WTC11 (cell line): ENCODE data around the gene RBM48. TPM values are rescaled to one million over a fixed set of nuclear protein-coding genes. Genes with fewer than 3 reads are reported as not detected.

Experiments
- ATAC-seq: fragments of 200-7000 bp; cut with Tn5 transposase; 2 replicates; pipeline ENCODE4 v1.10.0; 2021; ENCODE audit warnings: mild to moderate bottlenecking, moderate library complexity
- CTCF ChIA-PET: fragments of 300-600 bp; sonication (Branson Sonifier 250); formaldehyde crosslinking; loops from one replicate; lab custom pipeline; 2021; ENCODE audit warnings: antibody characterized with exemption; lab: Charles Lee
- POLR2A ChIA-PET: fragments of 350-600 bp; sonication (Branson Sonifier 250); formaldehyde crosslinking; loops from one replicate; lab custom pipeline; 2021; ENCODE audit warnings: antibody characterized with exemption; lab: Charles Lee
- DNase-seq: peaks from one replicate; pipeline ENCODE4 v3.0.0; 2021; ENCODE audit warnings: low spot score
- H3K27ac Mint-ChIP-seq: 2 replicates; pipeline ENCODE4 v1.8.0; 2021; ENCODE audit warnings: mixed read lengths
- H3K27me3 Mint-ChIP-seq: 2 replicates; pipeline ENCODE4 v1.8.0; 2021; ENCODE audit warnings: low read depth, mild to moderate bottlenecking, moderate library complexity, mixed read lengths
- H3K36me3 Mint-ChIP-seq: 2 replicates; pipeline ENCODE4 v1.8.0; 2021; ENCODE audit warnings: mixed read lengths
- H3K4me1 Mint-ChIP-seq: 2 replicates; pipeline ENCODE4 v1.8.0; 2022; ENCODE audit warnings: mixed read lengths
- H3K4me3 Mint-ChIP-seq: 2 replicates; pipeline ENCODE4 v1.8.0; 2021; ENCODE audit warnings: mild to moderate bottlenecking, moderate library complexity, mixed read lengths
- H3K9me3 Mint-ChIP-seq: 2 replicates; pipeline ENCODE4 v1.8.0; 2021; ENCODE audit warnings: mixed read lengths
- ARID4B ChIP-seq: sonication (generic); formaldehyde crosslinking; IDR thresholded peaks from 2 replicates; pipeline ENCODE4 v1.8.0; 2023; ENCODE audit warnings: missing genetic modification reagents, mild to moderate bottlenecking, borderline replicate concordance
- CREB1 ChIP-seq: sonication (generic); formaldehyde crosslinking; IDR thresholded peaks from 2 replicates; pipeline ENCODE4 v1.8.0; 2023; ENCODE audit warnings: mild to moderate bottlenecking, missing genetic modification reagents
- CREM ChIP-seq: sonication (generic); formaldehyde crosslinking; IDR thresholded peaks from 2 replicates; pipeline ENCODE4 v1.8.1; 2022; ENCODE audit warnings: mild to moderate bottlenecking, missing genetic modification reagents, moderate library complexity
- ELF4 ChIP-seq: sonication (generic); formaldehyde crosslinking; IDR thresholded peaks from 2 replicates; pipeline ENCODE4 v1.8.1; 2022; ENCODE audit warnings: low read depth, mild to moderate bottlenecking, moderate library complexity, missing genetic modification reagents
- FOXK1 ChIP-seq: sonication (generic); formaldehyde crosslinking; IDR thresholded peaks from 2 replicates; pipeline ENCODE4 v1.8.0; 2022; ENCODE audit warnings: mild to moderate bottlenecking, moderate library complexity, missing genetic modification reagents
- IRF2 ChIP-seq: sonication (generic); formaldehyde crosslinking; IDR thresholded peaks from 2 replicates; pipeline ENCODE4 v1.8.0; 2022; ENCODE audit warnings: low read depth, missing genetic modification reagents, borderline replicate concordance
- NFYB ChIP-seq: sonication (generic); formaldehyde crosslinking; conservative IDR thresholded peaks from 2 replicates; pipeline ENCODE4 v1.8.0; 2022; ENCODE audit warnings: low read depth, missing genetic modification reagents
- SMAD4 ChIP-seq: sonication (generic); formaldehyde crosslinking; IDR thresholded peaks from 2 replicates; pipeline ENCODE4 v1.8.0; 2022; ENCODE audit warnings: mild to moderate bottlenecking, missing genetic modification reagents
- TCF7 ChIP-seq: sonication (generic); formaldehyde crosslinking; IDR thresholded peaks from 2 replicates; pipeline ENCODE4 v1.8.0; 2022; ENCODE audit warnings: mild to moderate bottlenecking, low read depth, missing genetic modification reagents, moderate library complexity
- USF1 ChIP-seq: sonication (generic); formaldehyde crosslinking; IDR thresholded peaks from 2 replicates; pipeline ENCODE4 v1.8.0; 2022; ENCODE audit warnings: mild to moderate bottlenecking, missing genetic modification reagents
- ZNF219 ChIP-seq: sonication (generic); formaldehyde crosslinking; IDR thresholded peaks from 2 replicates; pipeline ENCODE4 v1.8.0; 2023; ENCODE audit warnings: missing genetic modification reagents, mild to moderate bottlenecking, borderline replicate concordance
- ZNF671 ChIP-seq: fragments of 250-450 bp; sonication (Bioruptor Pico); IDR thresholded peaks from 2 replicates; pipeline ENCODE4 v1.8.0; 2021; ENCODE audit warnings: mild to moderate bottlenecking
- total RNA-seq: library from RNA; stranded (reverse); gene quantifications from 3 replicates; pipeline ENCODE4 v1.2.3, GENCODE V29; 2021
- TF ChIP-seq, protein P1 (sequence below): sonication (generic); formaldehyde crosslinking; IDR thresholded peaks from 2 replicates; pipeline ENCODE4 v1.8.0; 2022; ENCODE audit warnings: missing genetic modification reagents
- TF ChIP-seq, protein P2 (sequence below): sonication (generic); formaldehyde crosslinking; IDR thresholded peaks from 2 replicates; pipeline ENCODE4 v1.8.1; 2023; ENCODE audit warnings: mild to moderate bottlenecking, missing genetic modification reagents, borderline replicate concordance
- TF ChIP-seq, protein P3 (sequence below): sonication (generic); formaldehyde crosslinking; IDR thresholded peaks from 2 replicates; pipeline ENCODE4 v1.8.1; 2023; ENCODE audit warnings: mild to moderate bottlenecking, missing genetic modification reagents

Gene RBM48
- total RNA-seq, 1 experiment from 2014 or later, result 8.0 TPM

DNA sequence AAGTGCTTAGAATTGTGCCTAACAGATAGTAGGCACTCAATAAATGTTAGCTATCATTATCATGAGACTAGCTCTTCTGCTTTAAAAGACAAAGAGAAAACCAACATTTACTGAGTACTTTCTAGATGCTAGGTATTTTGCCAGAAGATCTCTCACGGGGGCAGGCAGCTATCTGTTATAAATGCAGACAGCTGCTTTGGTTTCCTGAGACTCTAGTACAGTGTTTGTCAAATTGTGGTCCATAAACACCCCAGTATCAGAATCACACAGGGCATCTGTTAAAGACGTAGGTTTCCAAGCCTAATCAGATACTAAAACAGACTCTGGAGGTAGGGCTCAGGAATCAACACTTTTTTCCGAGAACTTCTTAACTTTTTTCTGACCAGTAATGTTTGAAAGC lies 47.7 kb downstream of the RBM48 start:
- H3K4me1 Mint-ChIP-seq, result no peaks in the 10 kb centered on the region
- no peak overlapping the region for H3K27ac Mint-ChIP-seq
- DNase-seq, result no peak
- ChIA-PET CTCF (no interaction called here), POLR2A (interaction anchor here (0.9 to 1.0 kb wide), 2 partner anchors 13 to 17 kb away, joined by 3 read pairs; no protein-coding TSS in a partner anchor)
- ATAC-seq, result no peak
- H3K27me3 Mint-ChIP-seq, result no peaks in the 10 kb centered on the region
- H3K4me3 Mint-ChIP-seq, result no peak overlapping the region
- peaks cover 66% of the 10 kb centered on the region for H3K36me3 Mint-ChIP-seq
- no peak for TF ChIP-seq ARID4B
- TF ChIP-seq, protein P1, sequence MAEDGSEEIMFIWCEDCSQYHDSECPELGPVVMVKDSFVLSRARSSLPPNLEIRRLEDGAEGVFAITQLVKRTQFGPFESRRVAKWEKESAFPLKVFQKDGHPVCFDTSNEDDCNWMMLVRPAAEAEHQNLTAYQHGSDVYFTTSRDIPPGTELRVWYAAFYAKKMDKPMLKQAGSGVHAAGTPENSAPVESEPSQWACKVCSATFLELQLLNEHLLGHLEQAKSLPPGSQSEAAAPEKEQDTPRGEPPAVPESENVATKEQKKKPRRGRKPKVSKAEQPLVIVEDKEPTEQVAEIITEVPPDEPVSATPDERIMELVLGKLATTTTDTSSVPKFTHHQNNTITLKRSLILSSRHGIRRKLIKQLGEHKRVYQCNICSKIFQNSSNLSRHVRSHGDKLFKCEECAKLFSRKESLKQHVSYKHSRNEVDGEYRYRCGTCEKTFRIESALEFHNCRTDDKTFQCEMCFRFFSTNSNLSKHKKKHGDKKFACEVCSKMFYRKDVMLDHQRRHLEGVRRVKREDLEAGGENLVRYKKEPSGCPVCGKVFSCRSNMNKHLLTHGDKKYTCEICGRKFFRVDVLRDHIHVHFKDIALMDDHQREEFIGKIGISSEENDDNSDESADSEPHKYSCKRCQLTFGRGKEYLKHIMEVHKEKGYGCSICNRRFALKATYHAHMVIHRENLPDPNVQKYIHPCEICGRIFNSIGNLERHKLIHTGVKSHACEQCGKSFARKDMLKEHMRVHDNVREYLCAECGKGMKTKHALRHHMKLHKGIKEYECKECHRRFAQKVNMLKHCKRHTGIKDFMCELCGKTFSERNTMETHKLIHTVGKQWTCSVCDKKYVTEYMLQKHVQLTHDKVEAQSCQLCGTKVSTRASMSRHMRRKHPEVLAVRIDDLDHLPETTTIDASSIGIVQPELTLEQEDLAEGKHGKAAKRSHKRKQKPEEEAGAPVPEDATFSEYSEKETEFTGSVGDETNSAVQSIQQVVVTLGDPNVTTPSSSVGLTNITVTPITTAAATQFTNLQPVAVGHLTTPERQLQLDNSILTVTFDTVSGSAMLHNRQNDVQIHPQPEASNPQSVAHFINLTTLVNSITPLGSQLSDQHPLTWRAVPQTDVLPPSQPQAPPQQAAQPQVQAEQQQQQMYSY, result no peak
- TF ChIP-seq SMAD4, result no peak
- TF ChIP-seq CREB1, result no peak
- TF ChIP-seq TCF7 (CRISPR knock-in tag), result no peak
- TF ChIP-seq, protein P2, sequence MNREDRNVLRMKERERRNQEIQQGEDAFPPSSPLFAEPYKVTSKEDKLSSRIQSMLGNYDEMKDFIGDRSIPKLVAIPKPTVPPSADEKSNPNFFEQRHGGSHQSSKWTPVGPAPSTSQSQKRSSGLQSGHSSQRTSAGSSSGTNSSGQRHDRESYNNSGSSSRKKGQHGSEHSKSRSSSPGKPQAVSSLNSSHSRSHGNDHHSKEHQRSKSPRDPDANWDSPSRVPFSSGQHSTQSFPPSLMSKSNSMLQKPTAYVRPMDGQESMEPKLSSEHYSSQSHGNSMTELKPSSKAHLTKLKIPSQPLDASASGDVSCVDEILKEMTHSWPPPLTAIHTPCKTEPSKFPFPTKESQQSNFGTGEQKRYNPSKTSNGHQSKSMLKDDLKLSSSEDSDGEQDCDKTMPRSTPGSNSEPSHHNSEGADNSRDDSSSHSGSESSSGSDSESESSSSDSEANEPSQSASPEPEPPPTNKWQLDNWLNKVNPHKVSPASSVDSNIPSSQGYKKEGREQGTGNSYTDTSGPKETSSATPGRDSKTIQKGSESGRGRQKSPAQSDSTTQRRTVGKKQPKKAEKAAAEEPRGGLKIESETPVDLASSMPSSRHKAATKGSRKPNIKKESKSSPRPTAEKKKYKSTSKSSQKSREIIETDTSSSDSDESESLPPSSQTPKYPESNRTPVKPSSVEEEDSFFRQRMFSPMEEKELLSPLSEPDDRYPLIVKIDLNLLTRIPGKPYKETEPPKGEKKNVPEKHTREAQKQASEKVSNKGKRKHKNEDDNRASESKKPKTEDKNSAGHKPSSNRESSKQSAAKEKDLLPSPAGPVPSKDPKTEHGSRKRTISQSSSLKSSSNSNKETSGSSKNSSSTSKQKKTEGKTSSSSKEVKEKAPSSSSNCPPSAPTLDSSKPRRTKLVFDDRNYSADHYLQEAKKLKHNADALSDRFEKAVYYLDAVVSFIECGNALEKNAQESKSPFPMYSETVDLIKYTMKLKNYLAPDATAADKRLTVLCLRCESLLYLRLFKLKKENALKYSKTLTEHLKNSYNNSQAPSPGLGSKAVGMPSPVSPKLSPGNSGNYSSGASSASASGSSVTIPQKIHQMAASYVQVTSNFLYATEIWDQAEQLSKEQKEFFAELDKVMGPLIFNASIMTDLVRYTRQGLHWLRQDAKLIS (CRISPR knock-in tag), result no peak
- TF ChIP-seq ELF4 (CRISPR knock-in tag), result no peak
- TF ChIP-seq IRF2 (CRISPR knock-in tag), result no peak
- no peak for TF ChIP-seq ZNF219 (CRISPR knock-in tag)
- no peaks in the 10 kb centered on the region for H3K9me3 Mint-ChIP-seq

- CTCF ChIA-PET, result no interaction called here
- POLR2A ChIA-PET, result no interaction called here
- peaks cover 38% of the 10 kb centered on the region for H3K36me3 Mint-ChIP-seq
- TF ChIP-seq NFYB (CRISPR knock-in tag), result no peak
- no peak for TF ChIP-seq USF1
- TF ChIP-seq ZNF671 (CRISPR knock-in tag), result no peak
- no peak for TF ChIP-seq CREM (CRISPR knock-in tag)
- TF ChIP-seq FOXK1 (CRISPR knock-in tag), result no peak
- TF ChIP-seq, protein P3, sequence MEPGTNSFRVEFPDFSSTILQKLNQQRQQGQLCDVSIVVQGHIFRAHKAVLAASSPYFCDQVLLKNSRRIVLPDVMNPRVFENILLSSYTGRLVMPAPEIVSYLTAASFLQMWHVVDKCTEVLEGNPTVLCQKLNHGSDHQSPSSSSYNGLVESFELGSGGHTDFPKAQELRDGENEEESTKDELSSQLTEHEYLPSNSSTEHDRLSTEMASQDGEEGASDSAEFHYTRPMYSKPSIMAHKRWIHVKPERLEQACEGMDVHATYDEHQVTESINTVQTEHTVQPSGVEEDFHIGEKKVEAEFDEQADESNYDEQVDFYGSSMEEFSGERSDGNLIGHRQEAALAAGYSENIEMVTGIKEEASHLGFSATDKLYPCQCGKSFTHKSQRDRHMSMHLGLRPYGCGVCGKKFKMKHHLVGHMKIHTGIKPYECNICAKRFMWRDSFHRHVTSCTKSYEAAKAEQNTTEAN (CRISPR knock-in tag), result no peak
- DNase-seq, result no peak
- H3K9me3 Mint-ChIP-seq, result peaks cover 14% of the 10 kb centered on the region
- H3K27ac Mint-ChIP-seq, result no peak overlapping the region
- ATAC-seq, result no peak
- H3K4me3 Mint-ChIP-seq, result no peak overlapping the region
- H3K4me1 Mint-ChIP-seq, result no peaks in the 10 kb centered on the region; the same call in 1 of the 2 replicates
- no peaks in the 10 kb centered on the region for H3K27me3 Mint-ChIP-seq
These were observed 54.4 kb downstream of the RBM48 start for GRCh38 chr7:92582948-92583347.
